DMS153 (cell line): ENCODE data around the gene SHISA7.
A peak's percentile ranks its signal among the peaks of the same experiment; 100 is the strongest.

Source experiments
- DNase-seq: peaks from one replicate; lab custom pipeline; 2025; lab: John Stamatoyannopoulos, UW

SHISA7 gene

GRCh38 chr19:55443045-55443823 lies at the start of gene SHISA7:
SHISA7 (minus strand) TSS chr19:55443300; CDS start chr19:55442863, 437 bp downstream.
- DNase-seq, result no peak

- peak; percentile 14 for DNase-seq
Measured at GRCh38 chr19:55492362-55492944, 49.4 kb upstream of the SHISA7 start.

- DNase-seq, result no peak
Measured at GRCh38 chr19:55491546-55492360, 48.7 kb upstream of the SHISA7 start.

- no peak for DNase-seq
Measured at GRCh38 chr19:55490478-55491432, 47.7 kb upstream of the SHISA7 start.

- no peak for DNase-seq
Measured at GRCh38 chr19:55489711-55490477, 46.8 kb upstream of the SHISA7 start.

- no peak for DNase-seq
Measured at GRCh38 chr19:55488986-55489710, 46.0 kb upstream of the SHISA7 start.

GRCh38 chr19:55487924-55488687 lies 45.0 kb upstream of the SHISA7 start, which contains the start of gene SSC5D:
SSC5D (plus strand) TSS chr19:55488436; CDS start chr19:55488590, 154 bp downstream.
- no peak for DNase-seq

GRCh38 chr19:55486971-55487923 lies 44.1 kb upstream of the SHISA7 start:
- DNase-seq, result no peak

- no peak for DNase-seq
Measured at GRCh38 chr19:55486043-55486970, 43.2 kb upstream of the SHISA7 start.

GRCh38 chr19:55485439-55486011 lies 42.4 kb upstream of the SHISA7 start:
- DNase-seq, result no peak

- peak; percentile 25 for DNase-seq
Measured at GRCh38 chr19:55484593-55485438, 41.7 kb upstream of the SHISA7 start, which contains the start of gene NAT14. NAT14 (plus strand) TSS chr19:55485188; CDS start chr19:55485709, 521 bp downstream.

- DNase-seq, result no peak
Measured at GRCh38 chr19:55483706-55484592, 40.8 kb upstream of the SHISA7 start.

- DNase-seq, result no peak
Measured at GRCh38 chr19:55482967-55483705, 40.0 kb upstream of the SHISA7 start.
